GM18873 (cell line): ENCODE results near the gene CCDC158.
"Not testable (repeated sequence)": the region's sequence is repeated elsewhere in the genome, so short reads cannot be mapped to it uniquely, and the experiment has no call there.

ENCODE experiments used
- ATAC-seq: cut with Tn5 transposase; IDR thresholded peaks from one replicate; pipeline ENCODE4 v1.9.1; 2021; ENCODE audit warnings: mild to moderate bottlenecking, moderate library complexity, moderate number of reproducible peaks; ENCODE audit not compliant: unreplicated experiment, low FRiP score

CCDC158 gene

DNA sequence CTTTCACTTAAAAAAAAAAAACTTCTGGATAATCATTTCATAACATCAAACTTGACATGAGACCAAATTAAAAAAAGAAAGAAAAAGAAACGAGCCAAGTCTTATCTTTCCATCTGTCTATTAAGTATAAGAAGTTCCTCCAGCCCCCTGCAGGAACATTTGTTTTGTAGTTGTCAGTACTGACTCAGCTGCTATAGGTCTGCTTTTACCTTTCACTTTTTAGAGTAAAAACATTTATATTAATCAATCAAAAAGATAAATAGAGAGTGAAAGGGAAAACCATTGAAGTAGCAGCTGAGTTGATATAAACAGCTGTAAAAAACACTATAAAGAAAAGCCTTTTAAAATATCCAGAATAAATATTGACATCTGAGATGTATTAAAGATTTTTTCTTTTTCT is 46.1 kb downstream of the CCDC158 start:
- ATAC-seq, result no peak

DNA sequence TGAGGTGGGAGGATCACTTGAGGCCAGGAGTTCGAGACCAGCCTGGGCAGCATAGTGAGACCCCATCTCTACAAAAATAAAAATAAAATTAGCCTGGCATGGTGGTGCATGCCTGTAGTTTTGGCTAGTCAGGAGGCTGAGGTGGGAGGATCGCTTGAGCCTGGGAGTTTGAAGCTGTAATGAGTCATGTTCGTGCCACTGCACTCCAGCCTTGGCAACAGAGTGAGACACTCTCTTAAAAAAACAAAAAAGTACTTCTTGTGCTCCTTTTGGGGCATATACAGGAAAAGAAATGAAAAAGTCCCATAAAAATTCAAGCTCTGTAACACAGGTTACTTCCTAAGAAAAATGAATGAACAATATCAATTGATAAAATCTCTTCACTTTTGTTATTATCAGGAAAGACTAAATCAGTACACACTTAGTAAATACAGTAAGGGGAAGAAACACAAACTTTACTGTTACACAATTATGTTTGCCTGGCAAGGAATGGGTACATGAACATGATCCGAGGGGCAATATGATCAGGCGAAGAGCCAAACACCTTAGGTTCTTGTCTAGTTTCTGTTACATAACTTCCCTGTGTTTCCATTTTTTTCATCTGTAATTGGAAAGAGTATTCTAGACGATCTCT is 46.9 kb downstream of the CCDC158 start:
- ATAC-seq, result no peak

DNA sequence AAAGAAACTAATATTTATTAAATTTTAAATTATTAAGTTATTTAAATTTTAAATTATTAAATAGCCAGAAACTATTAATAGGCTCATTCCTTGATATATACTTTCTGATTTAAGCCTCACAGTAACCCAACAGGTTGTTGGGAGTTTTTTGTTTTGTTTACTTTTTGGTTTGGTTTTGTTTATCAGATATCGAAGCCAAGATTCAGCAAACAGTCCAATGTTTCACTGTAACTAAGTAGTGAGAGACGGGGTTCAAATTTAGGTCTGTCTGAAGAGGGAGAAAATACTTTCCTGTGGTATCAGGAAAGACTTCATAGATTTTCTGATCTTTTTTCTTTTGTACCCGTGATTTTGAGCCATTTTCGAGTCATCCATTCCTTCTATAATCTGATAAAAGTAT is 54.2 kb downstream of the CCDC158 start:
- no peak for ATAC-seq

DNA sequence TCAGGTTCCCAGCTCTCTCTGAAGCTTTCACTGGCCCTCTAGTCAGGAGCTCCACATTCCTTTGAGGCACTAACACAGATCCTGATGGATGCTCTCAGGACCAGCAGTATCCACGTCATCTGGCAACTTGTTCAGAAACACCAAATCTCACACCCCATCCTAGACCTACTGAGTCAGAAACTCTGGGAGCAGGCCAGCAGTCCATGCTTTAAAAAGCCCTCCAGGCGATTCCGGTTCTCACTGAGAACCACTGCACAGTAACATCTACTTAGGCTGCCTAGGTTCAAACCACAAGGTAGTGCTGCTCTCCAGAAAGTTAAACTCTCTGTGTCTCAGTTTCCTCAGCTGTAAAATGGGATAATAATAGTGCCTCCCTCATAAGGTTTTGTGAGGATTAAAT is 55.3 kb downstream of the CCDC158 start:
- no peak for ATAC-seq

DNA sequence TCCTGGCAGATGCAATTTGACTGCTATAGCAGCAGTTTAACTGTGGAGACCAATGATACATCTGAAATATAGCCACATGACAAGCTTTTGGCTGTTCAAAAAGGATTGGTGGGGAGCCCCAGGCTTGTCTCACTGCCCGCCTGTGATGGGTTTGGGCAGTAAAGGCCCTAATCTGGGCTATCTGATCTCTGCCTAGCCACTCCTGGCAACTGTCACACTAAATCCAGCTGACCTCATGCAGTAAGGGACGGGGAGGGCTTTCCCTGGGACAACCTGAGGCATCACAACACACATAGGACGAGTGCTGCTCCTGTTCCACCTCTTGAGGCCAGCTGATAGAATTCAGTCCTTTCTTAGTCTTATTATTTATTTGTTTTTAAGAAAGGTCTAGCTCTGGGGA is 56.2 kb downstream of the CCDC158 start:
- no peak for ATAC-seq

DNA sequence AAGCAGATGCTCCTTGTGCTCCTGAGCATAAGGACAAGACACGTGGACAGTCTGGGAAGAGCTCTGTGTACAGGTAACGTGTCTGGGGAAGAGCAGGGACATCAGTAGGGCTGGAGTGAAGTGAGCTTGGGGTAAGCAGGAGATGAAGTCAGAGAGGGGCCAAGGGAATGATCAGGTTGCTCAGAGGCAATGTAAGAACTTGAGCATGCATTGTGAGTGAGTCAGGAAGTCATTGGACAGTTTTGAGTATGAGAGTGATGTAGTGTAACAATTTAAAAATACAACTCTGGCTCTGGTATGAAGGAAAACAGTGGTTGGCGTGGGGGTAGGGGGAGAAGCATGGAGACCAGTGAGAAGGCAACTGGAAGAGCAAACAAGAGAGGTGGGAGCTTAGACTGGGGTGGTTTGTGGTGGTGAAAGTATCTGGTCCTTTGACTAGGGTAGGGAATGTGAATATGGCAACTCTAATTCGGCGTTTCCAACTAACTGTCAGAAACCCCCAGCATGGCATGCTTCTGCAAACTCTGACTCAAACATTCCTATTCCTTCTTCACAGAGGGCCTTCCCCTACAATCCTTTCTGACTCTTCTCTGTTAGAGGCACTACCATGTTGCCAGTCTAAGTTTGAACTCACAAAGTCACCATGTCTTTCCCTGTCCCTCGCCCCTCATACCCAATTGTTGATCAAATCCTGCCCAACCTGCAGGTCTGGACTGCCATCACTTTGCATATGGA is 57.2 kb downstream of the CCDC158 start:
- ATAC-seq, result no peak

DNA sequence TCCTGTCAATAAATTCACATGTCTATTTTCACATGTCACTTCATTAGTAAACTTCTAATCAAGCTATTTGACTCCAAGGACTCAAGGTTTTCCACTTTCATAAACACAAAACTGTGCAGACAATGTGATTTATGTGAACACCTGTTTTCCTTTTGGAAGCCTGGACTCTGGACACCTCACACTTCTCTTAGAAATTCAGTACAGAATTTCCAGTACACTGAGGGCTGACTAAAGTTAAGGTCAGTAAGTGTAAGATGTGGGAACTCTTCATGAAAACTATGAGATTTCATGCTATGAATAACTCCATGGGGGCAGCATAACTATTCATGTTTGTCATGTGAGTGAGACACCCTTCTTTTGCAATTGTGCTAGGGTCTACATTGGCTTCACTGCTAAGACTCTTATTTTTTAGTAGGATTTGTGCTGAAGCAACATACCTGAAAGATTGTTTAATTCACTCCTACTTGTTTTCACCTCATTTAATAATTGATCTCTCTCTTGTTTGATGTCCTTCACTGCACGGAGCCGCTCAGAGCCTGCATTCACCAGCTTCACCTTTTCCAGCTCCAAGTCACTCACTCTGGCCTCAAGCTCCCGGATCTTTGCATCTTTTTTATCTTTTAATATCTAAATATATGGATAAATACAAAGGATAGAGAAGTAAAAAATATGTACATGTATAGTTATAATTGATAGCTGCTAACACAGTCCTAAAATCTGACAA is 59.1 kb downstream of the CCDC158 start:
- no peak for ATAC-seq

DNA sequence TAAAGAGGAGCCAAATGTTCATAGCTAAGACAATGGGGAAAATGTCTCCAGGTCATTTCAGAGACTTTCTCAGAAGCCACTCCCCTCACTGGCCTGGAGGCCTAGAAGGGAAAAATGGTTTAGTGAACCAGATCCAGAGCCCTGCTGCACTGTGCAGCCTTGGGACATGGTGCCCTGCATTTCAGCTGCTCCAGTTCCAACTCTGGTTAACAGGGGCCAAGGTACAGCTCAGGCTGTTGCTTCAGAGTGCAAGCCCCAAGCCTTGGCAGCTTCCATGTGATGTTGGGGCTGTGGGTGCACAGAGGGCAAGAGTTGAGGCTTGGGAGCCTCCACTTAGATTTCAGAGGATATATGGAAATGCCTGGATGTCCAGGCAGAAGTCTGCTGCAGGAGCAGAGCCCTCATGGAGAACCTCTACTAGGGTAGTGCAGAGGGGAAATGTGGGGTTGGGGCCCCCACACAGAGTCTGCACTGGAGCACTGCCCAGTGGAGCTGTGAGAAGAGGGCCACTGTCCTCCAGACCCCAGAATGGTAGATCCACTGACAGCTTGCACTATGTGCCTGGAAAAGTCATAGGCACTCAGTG is 61.0 kb downstream of the CCDC158 start:
- ATAC-seq, result not testable (repeated sequence)

DNA sequence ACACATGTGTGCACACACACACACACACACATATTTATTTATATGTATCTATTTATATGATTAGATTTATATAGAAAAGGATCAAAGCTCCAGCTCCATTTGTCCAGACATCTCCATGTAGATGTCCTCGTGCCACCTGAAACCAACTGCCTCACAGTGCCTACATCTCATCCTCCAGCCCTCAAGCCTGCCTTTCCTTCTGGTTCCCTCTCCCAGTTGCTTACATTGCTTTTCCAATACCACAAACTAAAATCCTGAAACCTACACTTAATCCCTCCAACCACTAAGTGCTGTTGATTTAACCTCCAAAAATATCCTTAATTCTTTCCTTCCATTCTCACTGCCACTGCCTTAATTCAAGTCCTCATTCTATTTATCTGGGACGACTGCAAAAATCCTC is 63.0 kb downstream of the CCDC158 start:
- no peak for ATAC-seq

DNA sequence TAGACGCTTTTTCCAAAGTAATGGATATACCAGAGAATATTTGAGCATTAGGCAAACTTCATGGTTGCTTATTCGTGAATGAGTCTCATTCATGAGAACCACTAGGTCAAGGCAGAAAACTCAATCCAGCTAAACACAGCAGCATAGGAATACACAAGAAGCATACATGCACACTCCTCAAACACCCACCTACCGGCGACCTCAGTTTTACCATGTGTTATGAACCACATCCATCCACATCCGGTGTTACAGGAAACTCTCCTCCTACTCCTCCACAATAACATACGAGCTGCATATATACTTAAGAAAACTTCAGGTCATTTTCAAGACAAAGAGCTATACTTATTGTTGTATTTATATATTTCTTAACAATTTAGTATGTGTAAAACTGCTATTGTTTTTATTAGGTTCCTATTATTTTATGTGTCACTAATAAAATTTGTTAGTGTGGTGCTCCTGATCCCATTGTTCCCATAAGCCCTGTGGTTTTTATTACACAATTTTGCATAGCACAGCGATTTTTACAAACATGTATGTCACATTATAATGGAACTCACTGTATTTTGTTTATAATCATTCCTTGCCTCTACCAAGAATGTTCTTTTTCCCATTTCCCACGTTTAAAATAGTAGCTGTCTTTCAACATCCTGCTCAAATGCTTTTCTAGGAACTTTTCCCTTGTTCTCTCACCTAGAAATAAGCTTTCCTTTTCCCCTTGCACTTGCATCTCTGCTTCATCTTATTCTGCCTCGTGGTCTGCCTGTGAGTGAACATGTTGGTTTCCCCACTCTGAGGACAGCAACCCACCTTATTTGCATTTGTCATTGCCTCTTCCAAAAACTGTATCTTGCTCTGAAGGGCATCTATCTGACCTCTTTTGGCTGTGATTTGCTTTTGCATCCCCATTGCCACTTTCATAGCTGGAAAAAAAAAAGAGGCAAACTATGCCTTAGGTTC is 66.1 kb downstream of the CCDC158 start:
- ATAC-seq, result no peak

DNA sequence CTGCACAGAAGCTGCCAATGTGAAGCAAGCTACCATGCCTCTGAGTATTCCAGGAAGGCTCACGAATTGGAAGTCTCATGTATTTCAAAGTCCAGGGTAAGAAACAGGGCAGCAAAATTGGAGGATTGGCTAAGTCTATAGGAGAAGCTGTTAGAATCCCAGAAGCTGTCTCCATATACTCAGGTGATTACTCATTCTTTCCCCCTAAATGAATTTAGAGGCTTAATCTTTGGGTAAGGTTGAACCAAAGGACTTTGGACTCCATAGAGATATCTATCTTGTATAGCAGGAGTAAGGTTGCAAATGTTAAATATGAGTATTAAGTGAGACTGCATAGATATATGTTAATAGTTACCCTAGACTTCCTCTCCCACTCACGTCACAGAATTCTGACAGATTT is 78.1 kb downstream of the CCDC158 start:
- ATAC-seq, result no peak

DNA sequence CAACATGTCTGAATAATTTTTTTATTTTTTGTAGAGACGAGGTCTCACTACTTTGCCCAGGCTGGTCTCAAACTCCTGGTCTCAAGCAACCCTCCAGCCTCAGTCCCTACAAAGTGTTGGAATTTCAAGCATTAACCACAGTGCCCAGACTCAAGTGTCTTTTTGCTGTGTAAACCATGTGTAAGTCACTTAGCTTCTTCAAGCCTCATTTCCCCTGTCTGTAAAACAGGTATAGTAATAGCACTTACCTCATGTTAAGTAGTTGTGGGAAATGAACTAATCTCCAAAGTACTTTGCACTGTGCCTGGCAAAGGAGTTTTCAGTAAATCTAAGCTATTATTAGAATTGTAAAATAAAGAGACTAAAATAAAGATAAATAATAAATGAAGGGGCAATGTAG is 78.8 kb downstream of the CCDC158 start:
- no peak for ATAC-seq

DNA sequence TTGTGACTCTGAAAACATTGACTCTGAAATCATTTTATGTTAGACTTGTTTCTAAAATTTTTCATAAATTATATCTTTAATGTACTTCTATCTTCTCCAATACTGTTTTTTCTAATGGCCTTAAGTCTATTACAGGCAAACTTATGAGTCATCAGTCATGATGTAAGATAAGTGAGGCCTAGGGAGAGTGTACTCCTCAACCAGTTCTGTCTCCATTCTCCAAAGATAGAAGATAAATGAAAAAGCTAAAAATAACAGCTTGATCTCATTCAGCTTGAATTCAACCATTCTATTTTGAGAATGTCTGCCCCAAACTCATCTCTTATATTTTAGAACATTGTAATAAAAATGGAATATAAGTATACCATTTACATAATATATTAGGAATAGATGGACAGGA is 79.9 kb downstream of the CCDC158 start:
- ATAC-seq, result no peak

DNA sequence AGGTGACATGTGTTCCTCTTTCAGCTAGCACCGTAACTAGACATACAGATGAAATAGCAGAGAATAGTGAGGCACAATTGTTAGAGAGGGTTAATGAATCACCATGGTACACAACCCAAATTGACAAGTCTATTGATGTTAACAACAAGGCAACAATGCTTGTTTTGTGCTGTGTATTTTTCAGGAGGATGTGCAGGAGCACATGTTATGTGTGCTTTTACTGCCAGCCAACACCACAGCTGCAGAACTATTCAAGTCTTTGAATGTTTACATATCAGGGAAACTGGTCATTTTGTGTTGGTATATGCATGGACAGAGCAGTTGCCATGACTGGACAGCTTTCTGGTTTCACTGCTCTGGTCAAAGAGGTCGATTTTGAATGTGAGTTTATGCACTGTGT is 81.6 kb downstream of the CCDC158 start:
- ATAC-seq, result no peak

DNA sequence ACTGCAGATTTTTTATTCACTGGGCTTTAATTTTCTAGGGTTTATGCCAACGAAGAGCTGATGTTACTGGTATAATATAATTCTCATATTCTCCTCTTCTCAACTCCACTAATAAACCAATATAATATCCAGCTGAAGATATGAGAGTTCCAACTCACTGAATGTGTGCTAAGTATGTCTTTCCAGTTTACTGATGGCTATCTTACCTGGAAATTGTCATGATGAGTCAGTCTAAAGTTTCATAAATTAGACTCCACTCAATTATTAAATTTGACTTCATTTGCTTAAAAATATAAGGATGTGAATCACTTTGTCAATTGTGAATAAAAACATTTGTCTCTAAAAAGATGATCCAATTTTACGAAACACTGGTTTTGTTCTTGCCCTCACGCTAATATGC is 86.1 kb downstream of the CCDC158 start:
- no peak for ATAC-seq

DNA sequence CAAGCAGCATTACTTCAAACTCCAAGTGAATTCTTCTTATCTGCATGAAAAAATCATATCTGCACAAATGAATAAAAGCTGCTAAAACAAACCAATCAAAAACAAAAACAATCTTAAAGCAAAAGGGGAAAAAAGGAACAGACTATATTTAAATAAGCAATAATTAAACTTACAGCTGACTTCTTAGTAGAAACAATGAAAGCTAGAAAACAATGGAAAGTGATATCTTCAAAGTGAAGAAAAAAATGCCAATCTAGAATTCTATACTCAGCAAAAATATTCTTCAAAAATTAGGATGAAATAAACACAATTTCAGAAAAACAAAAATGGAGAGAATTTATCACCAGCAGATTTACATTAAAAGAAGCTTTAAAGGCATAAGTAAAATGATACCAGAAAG is 94.4 kb downstream of the CCDC158 start:
- ATAC-seq, result no peak

DNA sequence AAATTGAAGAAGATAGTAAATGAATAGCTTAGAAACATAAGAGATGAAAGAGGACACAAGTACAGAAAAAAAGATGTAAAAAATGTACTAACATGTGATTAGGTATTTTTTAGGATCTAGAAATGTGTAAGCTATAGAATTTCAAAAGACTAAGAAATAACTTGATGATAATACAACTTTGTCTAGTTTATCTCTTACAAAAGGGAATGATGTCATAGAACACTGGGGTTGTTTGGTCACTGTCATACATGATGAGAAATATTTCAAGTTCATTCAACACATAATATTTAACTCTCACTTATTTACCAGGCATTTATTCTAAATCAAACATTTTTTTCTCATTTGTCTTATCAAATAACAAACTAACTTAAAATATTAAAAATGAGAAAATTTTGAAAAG is 95.9 kb downstream of the CCDC158 start:
- ATAC-seq, result no peak

DNA sequence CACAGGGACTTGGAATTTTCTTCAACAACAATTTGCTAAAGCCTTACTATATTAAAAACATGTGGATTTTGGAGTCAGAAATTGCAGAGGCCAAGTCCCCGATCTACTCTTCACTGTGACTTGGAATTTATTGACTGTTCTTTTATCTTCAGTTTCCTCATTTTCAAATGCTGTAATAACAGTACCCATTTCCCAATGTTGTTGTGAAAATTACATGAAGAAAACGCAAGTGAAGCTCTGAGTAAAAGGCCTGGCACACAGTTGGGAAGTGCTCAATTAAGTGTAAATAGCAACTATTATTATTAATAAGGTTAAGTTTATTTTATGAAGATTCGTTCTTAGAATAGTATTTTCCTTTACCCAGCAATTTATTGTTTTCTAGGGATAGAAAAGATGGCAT is 98.7 kb downstream of the CCDC158 start:
- no peak for ATAC-seq

DNA sequence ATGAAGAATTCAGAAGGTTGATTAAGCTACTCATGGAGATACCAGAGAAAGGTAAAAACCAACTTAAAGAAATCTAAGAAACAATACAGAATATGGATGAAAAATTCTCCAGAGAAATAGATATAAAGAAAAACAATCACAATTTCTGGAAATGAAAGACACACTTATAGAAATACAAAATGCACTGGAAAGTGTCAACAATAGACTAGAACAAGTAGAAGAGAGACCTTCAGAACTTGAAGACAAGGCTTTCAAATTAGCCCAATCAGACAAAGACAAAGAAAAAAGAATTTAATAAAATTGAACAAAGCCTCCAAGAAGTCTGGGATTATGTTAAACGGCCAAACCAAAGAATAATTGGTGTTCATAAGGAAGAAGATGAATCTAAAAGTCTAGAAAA is 104.8 kb downstream of the CCDC158 start:
- no peak for ATAC-seq

DNA sequence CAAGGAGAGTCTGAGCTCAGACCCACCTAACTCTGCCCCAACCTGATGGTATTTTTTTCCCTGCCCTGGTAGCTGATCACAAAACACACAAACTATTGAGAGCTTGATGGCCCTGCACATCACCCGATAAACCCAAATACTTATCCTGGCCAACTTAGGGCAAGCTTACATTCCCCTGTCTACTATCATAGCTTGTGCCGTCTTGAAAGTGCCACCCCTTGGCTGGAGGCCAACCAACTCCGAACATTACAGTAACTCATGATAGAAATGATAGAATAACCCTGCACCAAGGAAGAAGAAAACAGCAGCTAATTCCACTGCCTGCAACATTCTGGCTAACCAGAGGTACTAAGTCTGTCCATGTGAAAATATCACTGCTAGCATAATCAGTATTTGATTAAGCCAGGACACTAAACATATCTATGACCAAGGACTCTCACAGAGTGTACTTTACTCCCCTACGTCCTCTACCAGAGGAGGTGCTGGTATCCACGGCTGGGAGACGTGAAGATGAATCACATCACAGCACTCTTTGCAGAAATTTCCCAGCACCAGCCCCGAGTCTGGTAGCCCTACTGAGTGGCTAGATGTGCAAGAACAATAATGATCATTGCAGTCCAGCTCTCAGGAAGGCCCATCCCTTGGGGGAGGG is 105.5 kb downstream of the CCDC158 start:
- ATAC-seq, result no peak
